Fibroblast of mammary gland (primary cell): ENCODE data around the gene RFX5.

Experiments
- DNase-seq: peaks from one replicate; pipeline ENCODE4 v3.0.0-alpha.2; 2010; ENCODE audit warnings: low read depth
- H3K4me3 ChIP-seq: 2 replicates; pipeline ENCODE4 v1.5.1; 2011; ENCODE audit warnings: low read depth, mild to moderate bottlenecking, low read length, moderate library complexity; ENCODE audit not compliant: control insufficient read depth
- TF ChIP-seq, protein P1 (sequence below): conservative IDR thresholded peaks from 2 replicates; pipeline ENCODE4 v1.5.1; 2011; ENCODE audit warnings: low read depth, low read length, inconsistent platforms; ENCODE audit not compliant: control insufficient read depth, insufficient read depth

RFX5 gene

DNA sequence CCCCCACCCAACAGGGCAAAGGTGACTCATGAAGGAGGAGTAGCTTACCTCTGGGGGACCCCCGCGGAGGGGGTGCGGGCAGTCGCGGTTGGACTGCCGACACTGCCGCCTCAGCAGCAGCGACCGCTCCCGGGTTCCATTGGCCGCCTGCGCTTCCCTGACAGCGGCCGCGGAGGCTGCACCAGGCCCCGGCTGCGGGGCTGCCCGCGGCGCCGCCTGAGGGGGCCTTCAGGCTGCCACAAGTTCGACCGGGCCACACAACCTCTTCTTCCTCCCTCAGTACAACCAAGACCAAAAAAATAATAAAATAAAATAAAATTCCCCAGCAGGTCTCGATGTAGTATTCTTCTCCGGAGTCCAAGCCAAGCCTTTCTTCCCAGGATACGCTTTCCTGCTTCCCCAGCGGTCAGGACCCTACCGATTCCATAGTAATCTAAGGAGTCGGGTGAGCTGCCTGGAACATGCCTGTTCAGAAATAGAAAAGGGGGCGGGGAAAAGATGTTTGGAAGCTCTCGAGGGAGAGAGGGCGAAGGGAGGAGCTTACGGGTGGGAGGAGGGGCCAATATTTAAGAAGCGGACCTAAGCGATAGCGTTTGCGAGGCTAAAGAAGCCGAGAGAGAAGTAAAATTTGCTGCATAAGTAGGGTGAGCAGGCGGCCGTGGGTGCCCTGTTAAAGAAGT, 19.7 kb downstream of the RFX5 start, which contains the start of gene PI4KB:
Gene PI4KB, minus strand, starts transcription at position 194 of the 680 bp plus-strand sequence. CDS start 10,935 bp downstream, outside the sequence.
- H3K4me3 ChIP-seq, result peak within 1 kb of the TSS; percentile 70
- DNase-seq, result peak; percentile 98
- TF ChIP-seq, protein P1, sequence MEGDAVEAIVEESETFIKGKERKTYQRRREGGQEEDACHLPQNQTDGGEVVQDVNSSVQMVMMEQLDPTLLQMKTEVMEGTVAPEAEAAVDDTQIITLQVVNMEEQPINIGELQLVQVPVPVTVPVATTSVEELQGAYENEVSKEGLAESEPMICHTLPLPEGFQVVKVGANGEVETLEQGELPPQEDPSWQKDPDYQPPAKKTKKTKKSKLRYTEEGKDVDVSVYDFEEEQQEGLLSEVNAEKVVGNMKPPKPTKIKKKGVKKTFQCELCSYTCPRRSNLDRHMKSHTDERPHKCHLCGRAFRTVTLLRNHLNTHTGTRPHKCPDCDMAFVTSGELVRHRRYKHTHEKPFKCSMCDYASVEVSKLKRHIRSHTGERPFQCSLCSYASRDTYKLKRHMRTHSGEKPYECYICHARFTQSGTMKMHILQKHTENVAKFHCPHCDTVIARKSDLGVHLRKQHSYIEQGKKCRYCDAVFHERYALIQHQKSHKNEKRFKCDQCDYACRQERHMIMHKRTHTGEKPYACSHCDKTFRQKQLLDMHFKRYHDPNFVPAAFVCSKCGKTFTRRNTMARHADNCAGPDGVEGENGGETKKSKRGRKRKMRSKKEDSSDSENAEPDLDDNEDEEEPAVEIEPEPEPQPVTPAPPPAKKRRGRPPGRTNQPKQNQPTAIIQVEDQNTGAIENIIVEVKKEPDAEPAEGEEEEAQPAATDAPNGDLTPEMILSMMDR, result no peak

DNA sequence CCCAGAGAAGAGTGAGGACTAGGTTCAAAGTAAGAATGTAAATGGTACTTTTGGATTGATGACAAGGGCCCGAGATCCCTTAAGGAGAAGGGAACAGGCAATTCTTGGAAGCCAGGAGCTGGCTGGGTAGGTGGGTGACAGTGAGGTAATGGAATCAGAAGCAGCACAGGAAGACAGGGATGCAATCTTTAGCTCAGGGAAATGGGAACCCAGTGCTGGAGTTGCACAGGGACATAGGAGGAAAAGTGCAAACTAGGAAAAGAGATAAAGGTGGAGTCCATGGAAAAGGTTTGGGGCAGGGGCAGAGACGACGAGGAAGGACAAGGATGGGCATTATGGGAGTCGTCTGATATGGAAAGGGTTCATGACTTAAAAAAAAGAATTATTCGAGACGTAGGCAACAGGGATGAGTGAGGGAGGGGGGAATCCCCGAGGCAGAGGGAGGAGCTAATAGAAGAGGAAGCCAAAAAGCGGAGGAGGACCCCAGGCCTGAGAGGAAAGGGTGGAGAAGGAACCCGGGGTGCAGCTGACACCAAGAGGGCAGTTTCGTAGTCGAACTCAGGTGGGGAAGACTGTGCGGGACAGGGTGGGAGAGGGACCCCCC, 20.3 kb downstream of the RFX5 start:
- DNase-seq, result peak; percentile 50
- peak overlapping the region; percentile 70 for H3K4me3 ChIP-seq
- TF ChIP-seq, protein P1, result no peak

DNA sequence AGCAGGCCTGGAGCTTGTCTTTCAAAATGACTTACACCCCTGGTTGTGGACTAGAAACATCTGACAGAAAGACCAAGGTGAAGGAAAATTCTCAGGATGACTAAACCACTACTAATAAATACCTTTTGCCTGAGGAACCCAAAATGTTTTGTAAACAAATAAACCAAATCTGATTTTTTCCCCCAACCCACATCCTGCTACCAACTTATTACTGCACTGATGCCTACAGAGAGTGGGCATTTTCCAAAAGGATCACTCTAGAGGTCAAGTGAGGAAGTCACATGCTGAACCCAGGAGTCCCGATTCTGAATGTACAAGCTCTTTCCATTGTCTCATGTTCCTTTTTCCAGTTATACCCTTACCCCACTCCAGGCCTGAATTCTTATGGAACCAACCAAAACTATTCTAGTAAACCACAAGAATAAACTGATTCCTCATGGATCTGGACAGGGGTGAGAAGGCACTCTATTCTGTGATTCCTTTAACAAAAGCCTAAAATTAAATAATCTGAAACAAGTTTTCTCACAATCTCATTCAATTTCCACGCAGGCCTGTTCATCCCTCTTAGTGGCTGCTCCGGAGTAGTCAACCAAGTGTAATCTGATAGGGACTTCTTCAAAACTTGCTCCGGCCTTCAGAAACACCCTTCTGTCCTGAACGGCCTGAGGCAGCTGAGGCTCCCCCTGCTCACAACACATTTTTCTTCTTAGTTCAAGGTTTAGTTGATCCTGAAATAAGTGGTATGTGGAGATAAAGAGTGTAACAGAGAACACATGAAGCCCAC, 21.2 kb downstream of the RFX5 start:
- DNase-seq, result no peak
- TF ChIP-seq, protein P1, result no peak
- H3K4me3 ChIP-seq, result peak overlapping the region; percentile 70

DNA sequence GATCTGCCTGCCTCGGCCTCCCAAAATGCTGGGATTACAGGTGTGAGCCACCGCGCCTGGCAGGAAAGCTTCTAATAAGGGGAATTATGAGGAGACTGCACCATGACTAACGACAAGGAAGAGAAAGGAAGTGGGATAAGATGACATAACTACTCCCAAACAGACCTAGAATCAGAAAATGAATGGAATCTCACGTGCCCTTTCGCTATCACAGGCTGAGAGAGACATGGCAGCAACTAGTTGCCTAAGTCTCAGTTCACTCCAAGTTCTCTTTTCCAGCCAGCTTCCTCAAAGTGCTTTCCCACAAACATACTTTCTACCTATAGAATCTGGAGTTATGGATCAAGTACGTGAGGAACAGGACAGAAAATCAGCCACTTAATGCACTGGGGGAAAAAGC, 21.8 kb downstream of the RFX5 start:
- H3K4me3 ChIP-seq, result no peak overlapping the region
- DNase-seq, result no peak

DNA sequence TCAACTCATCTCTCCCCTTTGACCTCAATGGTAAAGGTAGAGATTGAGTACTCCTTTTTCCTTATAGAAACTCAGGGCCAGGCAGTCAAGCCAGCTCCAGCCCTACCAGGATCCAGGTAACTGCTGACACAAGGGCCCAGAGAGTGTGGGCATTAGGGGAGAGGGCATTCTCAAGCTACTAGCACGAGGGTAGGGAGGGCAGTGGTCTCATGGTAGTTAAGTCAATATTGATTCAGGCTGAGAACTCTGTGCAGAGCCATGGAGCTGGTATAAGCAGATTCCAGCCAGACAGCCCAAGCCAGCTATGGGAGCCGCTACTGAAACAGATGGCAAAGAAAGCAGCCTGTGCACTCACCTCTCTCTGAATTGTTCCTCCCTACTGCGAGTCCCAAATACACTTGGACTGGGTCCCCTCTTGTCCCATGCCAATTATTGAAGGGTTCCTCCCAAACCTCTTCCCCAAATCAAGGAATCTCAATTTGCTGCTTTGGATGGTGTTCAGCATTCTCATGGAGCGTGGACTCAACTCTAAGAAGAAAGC, 22.6 kb downstream of the RFX5 start:
- TF ChIP-seq, protein P1, result no peak
- no peak overlapping the region for H3K4me3 ChIP-seq
- DNase-seq, result no peak

More for the DNA sequence above, 21.8 kb downstream of the RFX5 start:
- TF ChIP-seq, protein P1, result no peak

DNA sequence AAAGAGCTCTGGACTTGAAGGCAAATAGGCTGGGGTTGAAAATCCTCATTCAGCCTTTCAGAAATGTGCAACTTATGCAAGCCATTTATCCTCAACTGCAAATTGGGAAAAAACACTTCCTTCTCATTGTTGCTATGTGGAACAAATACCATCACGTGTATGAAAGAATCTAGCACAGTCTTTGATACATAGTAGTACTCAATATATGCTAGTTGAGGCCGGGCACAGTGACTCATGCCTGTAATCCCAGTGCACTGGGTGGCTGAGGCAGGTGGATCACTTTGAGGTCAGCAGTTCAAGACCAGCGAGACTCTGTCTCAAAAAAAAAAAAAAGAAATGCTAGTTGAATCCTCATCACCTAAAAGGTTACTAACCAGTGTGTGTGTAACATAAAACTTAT, 28.1 kb downstream of the RFX5 start:
- TF ChIP-seq, protein P1, result no peak
- DNase-seq, result no peak
- no peak overlapping the region for H3K4me3 ChIP-seq
